GM12891 (cell line): ENCODE data around the gene CPNE5.

Experiments used
- POLR2A ChIP-seq: IDR thresholded peaks from 2 replicates; pipeline ENCODE4 v1.6.1; 2011; ENCODE audit warnings: low read depth, low read length, control low read depth
- TAF1 ChIP-seq: IDR thresholded peaks from 2 replicates; pipeline ENCODE4 v1.6.1; 2011; ENCODE audit warnings: low read depth, low read length, control low read depth

DNA sequence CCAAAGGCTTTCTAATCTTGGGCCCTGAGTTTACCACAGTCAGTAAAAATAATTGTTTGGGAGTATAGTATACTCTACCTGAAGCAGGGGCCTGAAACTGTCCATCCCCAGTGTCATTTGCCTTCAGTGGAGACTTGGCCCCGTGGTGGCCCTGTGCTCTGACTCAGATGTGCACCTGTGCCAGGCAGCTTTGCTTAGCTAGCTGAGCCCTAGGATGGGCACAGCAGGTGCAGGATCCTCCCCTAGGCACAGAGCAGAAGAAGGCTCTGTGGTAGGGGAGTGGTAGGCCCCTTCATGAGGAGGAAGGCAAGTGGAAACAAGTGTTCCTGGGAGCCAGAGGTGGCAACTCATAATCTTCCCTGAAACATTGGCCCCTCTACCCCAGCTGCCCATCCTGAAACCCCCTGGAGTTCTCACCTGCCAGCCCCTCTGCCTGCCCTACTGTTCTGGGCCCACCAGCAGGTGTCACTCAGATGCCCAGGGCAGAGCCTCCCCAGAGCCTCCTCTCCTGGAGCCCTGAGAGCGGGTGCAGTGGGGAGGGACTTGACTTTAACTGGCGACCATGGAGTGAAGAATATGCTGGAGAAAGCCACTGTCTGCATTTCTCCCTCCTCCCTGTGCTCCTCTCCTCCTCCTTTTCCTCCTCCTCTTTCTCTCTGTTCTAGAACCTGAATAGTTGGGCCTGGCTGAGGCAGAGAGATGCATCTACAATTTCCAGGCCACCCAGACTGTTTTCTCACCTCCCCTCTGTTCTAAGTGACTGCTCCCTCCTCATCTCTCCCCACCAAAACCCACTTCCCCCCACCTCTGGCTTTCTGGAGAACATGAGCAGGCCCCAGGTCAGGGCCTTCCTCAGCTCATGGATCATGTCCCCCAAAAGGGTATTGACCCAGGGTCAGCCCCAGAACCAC lies 2.9 kb downstream of the CPNE5 start:
- no peak for TF ChIP-seq POLR2A
- no peak for TF ChIP-seq TAF1
